Smooth muscle cell (in vitro differentiated cells): ENCODE results near the gene NOL11. TPM values are rescaled to one million over a fixed set of nuclear protein-coding genes. Genes with fewer than 3 reads are reported as not detected.

Experiments
- DNase-seq: peaks from one replicate; lab custom pipeline; 2025; ENCODE audit not compliant: unreplicated experiment; lab: John Stamatoyannopoulos, UW
- H2AFZ ChIP-seq: fragments of 200-600 bp; sonication (generic); 2 replicates; pipeline ENCODE4 v1.6.0; 2016; ENCODE audit warnings: antibody characterized with exemption, low read depth, mild to moderate bottlenecking
- H3F3A ChIP-seq: fragments of 200-600 bp; sonication (generic); 2 replicates; pipeline ENCODE4 v1.6.0; 2017; ENCODE audit warnings: antibody characterized with exemption, low read depth
- H3K27ac ChIP-seq: fragments of 200-600 bp; sonication (generic); 2 replicates; pipeline ENCODE4 v1.5.1; 2016; ENCODE audit warnings: low read depth, mild to moderate bottlenecking
- H3K27me3 ChIP-seq: fragments of 200-600 bp; sonication (generic); 2 replicates; pipeline ENCODE4 v1.6.1; 2016; ENCODE audit warnings: low read depth, mild to moderate bottlenecking
- H3K36me3 ChIP-seq: fragments of 200-600 bp; sonication (generic); 2 replicates; pipeline ENCODE4 v1.5.1; 2016; ENCODE audit warnings: low read depth
- H3K4me1 ChIP-seq: fragments of 200-600 bp; sonication (generic); 2 replicates; pipeline ENCODE4 v1.5.1; 2016; ENCODE audit warnings: low read depth
- H3K4me2 ChIP-seq: fragments of 200-600 bp; sonication (generic); 2 replicates; pipeline ENCODE4 v1.6.0; 2016; ENCODE audit warnings: mild to moderate bottlenecking
- H3K4me3 ChIP-seq: fragments of 200-600 bp; sonication (generic); 2 replicates; pipeline ENCODE4 v1.5.1; 2016; ENCODE audit warnings: mild to moderate bottlenecking
- H3K79me2 ChIP-seq: fragments of 200-600 bp; sonication (generic); 2 replicates; pipeline ENCODE4 v1.6.0; 2016; ENCODE audit warnings: low read depth, mild to moderate bottlenecking
- H3K9ac ChIP-seq: fragments of 200-600 bp; sonication (generic); 2 replicates; pipeline ENCODE4 v1.6.0; 2016; ENCODE audit warnings: low read depth
- H3K9me3 ChIP-seq: fragments of 200-600 bp; sonication (generic); replicated peaks from 2 replicates; pipeline ENCODE4 v1.5.1; 2016; ENCODE audit warnings: low read depth
- H4K20me1 ChIP-seq: fragments of 200-600 bp; sonication (generic); 2 replicates; pipeline ENCODE4 v1.6.0; 2016; ENCODE audit warnings: low read depth
- CTCF ChIP-seq: fragments of 200-600 bp; sonication (generic); IDR thresholded peaks from 2 replicates; pipeline ENCODE4 v1.5.1; 2017; ENCODE audit warnings: borderline replicate concordance, mild to moderate bottlenecking, antibody characterized with exemption; ENCODE audit not compliant: insufficient read depth, poor library complexity, severe bottlenecking
- WGBS: methylation state at CpG from one replicate; pipeline ENCODE4 v1.1.7; 2016; ENCODE audit warnings: low lambda C conversion rate; 5-methylcytosine and 5-hydroxymethylcytosine counted together
- polyA plus RNA-seq: library from polyadenylated mRNA; unstranded; fragments of >200 nt; fragmentation: Nextera tagmentation; extraction: Ambion mirVana; gene quantifications from 2 replicates; pipeline ENCODE4 v1.2.1, GENCODE V29; 2016
- total RNA-seq: library from RNA; depleted of rRNA; stranded (reverse); fragments of >200 nt; gene quantifications from 2 replicates; pipeline ENCODE4 v1.2.3, GENCODE V29; 2014

NOL11 gene
- total and polyA plus RNA-seq, 2 experiments from 2014 or later = 20.7 to 50.1 TPM

GRCh38 chr17:67679721-67680120 is 38.0 kb upstream of the NOL11 start:
- no peak for TF ChIP-seq CTCF
- H3F3A ChIP-seq = no peaks in the 10 kb centered on the region
- no peaks in the 10 kb centered on the region for H3K9me3 ChIP-seq
- H3K27ac ChIP-seq = no peak overlapping the region
- no peak overlapping the region for H3K4me3 ChIP-seq
- WGBS = 92% methylated on average over 6 of the region's 6 CpGs
- no peaks in the 10 kb centered on the region for H3K27me3 ChIP-seq
- no peaks in the 10 kb centered on the region for H4K20me1 ChIP-seq
- H3K9ac ChIP-seq = no peak overlapping the region
- no peaks in the 10 kb centered on the region for H3K79me2 ChIP-seq
- H3K36me3 ChIP-seq = no peaks in the 10 kb centered on the region
- no peak overlapping the region for H2AFZ ChIP-seq
- no peak overlapping the region for H3K4me2 ChIP-seq
- DNase-seq = no peak
- no peaks in the 10 kb centered on the region for H3K4me1 ChIP-seq

- no peaks in the 10 kb centered on the region for H3K36me3 ChIP-seq
- H3F3A ChIP-seq = no peaks in the 10 kb centered on the region
- H3K27ac ChIP-seq = no peak overlapping the region
- H3K9ac ChIP-seq = no peak overlapping the region
- no peaks in the 10 kb centered on the region for H3K9me3 ChIP-seq
- TF ChIP-seq CTCF = no peak
- H3K4me1 ChIP-seq = no peaks in the 10 kb centered on the region
- no peak overlapping the region for H3K4me3 ChIP-seq
- DNase-seq = no peak
- 93% methylated on average over 8 of the region's 8 CpGs for WGBS
- H2AFZ ChIP-seq = no peak overlapping the region
- no peaks in the 10 kb centered on the region for H3K27me3 ChIP-seq
- no peaks in the 10 kb centered on the region for H3K79me2 ChIP-seq
- H3K4me2 ChIP-seq = no peak overlapping the region
- no peaks in the 10 kb centered on the region for H4K20me1 ChIP-seq
Measured at GRCh38 chr17:67680445-67681224, 37.1 kb upstream of the NOL11 start.

GRCh38 chr17:67682196-67682595 is 35.5 kb upstream of the NOL11 start:
- H2AFZ ChIP-seq = no peak overlapping the region
- H3K79me2 ChIP-seq = no peaks in the 10 kb centered on the region
- H3F3A ChIP-seq = no peaks in the 10 kb centered on the region
- H3K27ac ChIP-seq = no peak overlapping the region
- H3K9ac ChIP-seq = no peak overlapping the region
- H4K20me1 ChIP-seq = no peaks in the 10 kb centered on the region
- WGBS = 85% methylated on average over 2 of the region's 2 CpGs
- no peak overlapping the region for H3K4me3 ChIP-seq
- no peak for TF ChIP-seq CTCF
- no peaks in the 10 kb centered on the region for H3K36me3 ChIP-seq
- no peak for DNase-seq
- no peak overlapping the region for H3K4me2 ChIP-seq
- H3K9me3 ChIP-seq = no peaks in the 10 kb centered on the region
- H3K27me3 ChIP-seq = no peaks in the 10 kb centered on the region
- no peaks in the 10 kb centered on the region for H3K4me1 ChIP-seq

- H3K9me3 ChIP-seq = no peaks in the 10 kb centered on the region
- H3F3A ChIP-seq = no peaks in the 10 kb centered on the region
- no peak overlapping the region for H3K9ac ChIP-seq
- no peak for DNase-seq
- H3K79me2 ChIP-seq = no peaks in the 10 kb centered on the region
- no peaks in the 10 kb centered on the region for H3K27me3 ChIP-seq
- WGBS = 95% methylated on average over 3 of the region's 3 CpGs
- no peaks in the 10 kb centered on the region for H3K4me1 ChIP-seq
- TF ChIP-seq CTCF = no peak
- H3K4me3 ChIP-seq = no peak overlapping the region
- H3K4me2 ChIP-seq = no peak overlapping the region
- no peaks in the 10 kb centered on the region for H3K36me3 ChIP-seq
- H2AFZ ChIP-seq = no peak overlapping the region
- H4K20me1 ChIP-seq = no peaks in the 10 kb centered on the region
- H3K27ac ChIP-seq = no peak overlapping the region
Measured at GRCh38 chr17:67685351-67685750, 32.4 kb upstream of the NOL11 start.
